OCI-LY3 (cell line): ENCODE data around the gene CHST13.

Source experiments
- EZH2phosphoT487 ChIP-seq: fragments of 200-600 bp; shearing (Covaris generic); IDR thresholded peaks from 2 replicates; pipeline ENCODE4 v1.6.1; 2018; ENCODE audit warnings: antibody characterized with exemption, mixed run types, low read depth
- TF ChIP-seq, protein P1 (sequence below): fragments of 200-600, 300-600 bp; sonication (generic); IDR thresholded peaks from 2 replicates; pipeline ENCODE4 v1.5.1; 2014; ENCODE audit warnings: antibody characterized with exemption, low read length, low read depth

DNA sequence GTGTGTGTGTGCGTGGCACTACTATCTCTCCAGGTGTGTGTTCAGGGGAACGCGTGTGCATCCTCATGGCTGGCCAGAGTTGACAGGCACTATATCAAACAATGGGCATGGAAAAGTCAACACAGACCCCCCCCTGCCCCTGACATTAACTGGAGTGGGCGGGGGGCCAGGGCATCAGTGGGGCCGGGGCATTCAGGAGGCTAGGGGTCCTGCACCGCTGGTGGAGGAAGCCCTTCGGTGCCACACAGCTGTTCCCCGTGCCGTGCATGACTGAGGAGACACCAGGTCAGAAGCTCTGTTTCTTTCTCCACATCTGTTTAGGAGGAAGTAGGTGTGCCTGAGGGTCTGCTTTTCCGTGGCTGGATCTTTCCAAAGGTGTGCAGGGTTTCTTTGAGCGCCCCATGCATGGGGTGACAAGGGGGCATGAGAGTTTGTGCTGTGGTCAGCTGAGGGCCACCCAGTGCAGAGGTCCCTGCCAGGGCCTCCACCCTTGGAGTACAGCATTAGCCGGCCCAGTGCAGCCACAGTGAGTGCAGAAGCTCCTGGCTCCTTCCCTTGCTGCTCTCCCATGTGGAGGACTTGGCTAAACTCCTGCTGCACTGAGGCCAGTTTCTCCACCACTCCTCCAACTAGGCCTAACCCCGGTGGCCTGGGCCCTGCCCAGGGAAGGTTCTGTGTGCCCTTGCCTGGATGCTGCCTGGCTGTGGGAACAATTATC is 27.3 kb downstream of the CHST13 start:
- TF ChIP-seq, protein P1, sequence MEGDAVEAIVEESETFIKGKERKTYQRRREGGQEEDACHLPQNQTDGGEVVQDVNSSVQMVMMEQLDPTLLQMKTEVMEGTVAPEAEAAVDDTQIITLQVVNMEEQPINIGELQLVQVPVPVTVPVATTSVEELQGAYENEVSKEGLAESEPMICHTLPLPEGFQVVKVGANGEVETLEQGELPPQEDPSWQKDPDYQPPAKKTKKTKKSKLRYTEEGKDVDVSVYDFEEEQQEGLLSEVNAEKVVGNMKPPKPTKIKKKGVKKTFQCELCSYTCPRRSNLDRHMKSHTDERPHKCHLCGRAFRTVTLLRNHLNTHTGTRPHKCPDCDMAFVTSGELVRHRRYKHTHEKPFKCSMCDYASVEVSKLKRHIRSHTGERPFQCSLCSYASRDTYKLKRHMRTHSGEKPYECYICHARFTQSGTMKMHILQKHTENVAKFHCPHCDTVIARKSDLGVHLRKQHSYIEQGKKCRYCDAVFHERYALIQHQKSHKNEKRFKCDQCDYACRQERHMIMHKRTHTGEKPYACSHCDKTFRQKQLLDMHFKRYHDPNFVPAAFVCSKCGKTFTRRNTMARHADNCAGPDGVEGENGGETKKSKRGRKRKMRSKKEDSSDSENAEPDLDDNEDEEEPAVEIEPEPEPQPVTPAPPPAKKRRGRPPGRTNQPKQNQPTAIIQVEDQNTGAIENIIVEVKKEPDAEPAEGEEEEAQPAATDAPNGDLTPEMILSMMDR, result no peak
- TF ChIP-seq EZH2phosphoT487, result no peak
